Measurements from ENCODE around the gene SREBF2. TPM values are rescaled to one million over a fixed set of nuclear protein-coding genes. Genes with fewer than 3 reads are reported as not detected.

SREBF2 gene
- total and polyA plus RNA-seq, 2 of the 13 experiments (the other 11 are each of a cell fraction or from before 2014, with no cell fraction given), result 53.8 to 72.6 TPM

- TF ChIP-seq ZNF609 (CRISPR knock-in tag; IDR thresholded peaks at IDR 0.05; ENCODE audit: borderline replicate concordance) (no peak), KDM2A (CRISPR knock-in tag; IDR thresholded peaks at IDR 0.05; ENCODE audit: borderline replicate concordance, low read depth) (no peak), JUND (CRISPR knock-in tag; IDR thresholded peaks at IDR 0.05) (no peak), ZNF782 (CRISPR knock-in tag; IDR thresholded peaks at IDR 0.05; ENCODE audit: borderline replicate concordance) (no peak; the same call in 1 of the 2 replicates), HIC2 (CRISPR knock-in tag; IDR thresholded peaks at IDR 0.05; ENCODE audit: low read depth) (no peak), CSRNP1 (CRISPR knock-in tag; IDR thresholded peaks at IDR 0.05) (peak; percentile 63; the same call in 1 of the 2 replicates), TCF7L2 (IDR thresholded peaks at IDR 0.05; ENCODE audit: low read depth, low read length) (no peak), ZNF784 (CRISPR knock-in tag; IDR thresholded peaks at IDR 0.05; ENCODE audit: borderline replicate concordance) (peak; percentile 70; the same call in 1 of the 2 replicates), RNF2 (conservative IDR thresholded peaks at IDR 0.05; ENCODE audit: low read depth) (0 out of 2 replicates have a peak, but pooled peaks have one; percentile 15), ZBTB44 (CRISPR knock-in tag; IDR thresholded peaks at IDR 0.05) (no peak), ZNF335 (CRISPR knock-in tag; IDR thresholded peaks at IDR 0.05) (no peak), ZNF33A (CRISPR knock-in tag; IDR thresholded peaks at IDR 0.05; ENCODE audit: borderline replicate concordance) (no peak), ZC3H4 (CRISPR knock-in tag; IDR thresholded peaks at IDR 0.05; ENCODE audit: borderline replicate concordance) (no peak), ZNF354B (CRISPR knock-in tag; IDR thresholded peaks at IDR 0.05) (no peak; the same call in 1 of the 2 replicates)
Observed at GRCh38 chr22:41799486-41800347, 33.2 kb upstream of the SREBF2 start (continued).

All from HepG2 (cell line).